IPS-NIHi7 (cell line): Measurements from ENCODE around the gene ZXDC.

ENCODE experiments used
- DNase-seq: peaks from one replicate; pipeline ENCODE4 v3.0.0; 2012; ENCODE audit warnings: mixed read lengths; ENCODE audit errors: extremely low spot score

The ZXDC gene

GRCh38 chr3:126395846-126396513 lies 79.7 kb downstream of the ZXDC start:
- no peak for DNase-seq

GRCh38 chr3:126394977-126395321 lies 80.7 kb downstream of the ZXDC start:
- DNase-seq: no peak

GRCh38 chr3:126394179-126394976 lies 81.3 kb downstream of the ZXDC start, which contains the start of gene CFAP100:
TSS of gene CFAP100 (plus strand) at chr3:126394909. CDS start at chr3:126396001, 1,092 bp downstream.
- DNase-seq: peak; percentile 83

GRCh38 chr3:126393563-126393962 lies 82.1 kb downstream of the ZXDC start:
- no peak for DNase-seq

- no peak for DNase-seq
Observed at GRCh38 chr3:126392246-126392645, 83.4 kb downstream of the ZXDC start.

GRCh38 chr3:126391631-126392030 lies 84.1 kb downstream of the ZXDC start:
- DNase-seq: no peak

GRCh38 chr3:126390751-126391150 lies 84.9 kb downstream of the ZXDC start:
- DNase-seq: no peak

- no peak for DNase-seq
Observed at GRCh38 chr3:126390201-126390600, 85.5 kb downstream of the ZXDC start.

GRCh38 chr3:126389794-126390146 lies 85.9 kb downstream of the ZXDC start:
- no peak for DNase-seq

GRCh38 chr3:126389112-126389793 lies 86.4 kb downstream of the ZXDC start:
- peak; percentile 91 for DNase-seq
